ENCODE measurements around the gene RPS6KB1. TPM values are rescaled to one million over a fixed set of nuclear protein-coding genes. Genes with fewer than 3 reads are reported as not detected.
"Not testable (repeated sequence)": the region's sequence is repeated elsewhere in the genome, so short reads cannot be mapped to it uniquely, and the experiment has no call there.

RPS6KB1 gene
- 10 to 100 TPM; 37.7 to 40.2 (median 40.2) TPM for polyA plus RNA-seq (ENCODE audit: insufficient read length in 3 of 3)

- peak; percentile 97 to 99 (median 99) for DNase-seq (ENCODE audit: low read depth in 3 of 3, low spot score in 2 of 3)
These were observed at the start of gene RPS6KB1, which contains the start of gene TUBD1 for GRCh38 chr17:59892924-59893675. TSS of gene RPS6KB1 (plus strand) at chr17:59893121. CDS start at chr17:59893185, 64 bp downstream. TSS of gene TUBD1 (minus strand) at chr17:59892943. CDS start at chr17:59891002, 1,941 bp downstream.

GRCh38 chr17:59844884-59845594, 47.9 kb upstream of the RPS6KB1 start:
- DNase-seq (ENCODE audit: low read depth in 3 of 3, low spot score in 2 of 3), result no peak

GRCh38 chr17:59845595-59846393, 47.1 kb upstream of the RPS6KB1 start:
- DNase-seq (ENCODE audit: low read depth in 3 of 3, low spot score in 2 of 3), result no peak

- DNase-seq (ENCODE audit: low read depth in 3 of 3, low spot score in 2 of 3), result no peak
These were observed 46.3 kb upstream of the RPS6KB1 start for GRCh38 chr17:59846394-59847165.

- DNase-seq (ENCODE audit: low read depth in 3 of 3, low spot score in 2 of 3), result no peak
These were observed 44.6 kb upstream of the RPS6KB1 start for GRCh38 chr17:59848385-59848668.

GRCh38 chr17:59848778-59849177, 44.1 kb upstream of the RPS6KB1 start:
- no peak for DNase-seq (ENCODE audit: low read depth in 3 of 3, low spot score in 2 of 3)

GRCh38 chr17:59850311-59850710, 42.6 kb upstream of the RPS6KB1 start:
- DNase-seq (ENCODE audit: low read depth in 3 of 3, low spot score in 2 of 3), result not testable (repeated sequence)

GRCh38 chr17:59851439-59852375, 41.2 kb upstream of the RPS6KB1 start:
- no peak for DNase-seq (ENCODE audit: low read depth in 3 of 3, low spot score in 2 of 3)

GRCh38 chr17:59852847-59853167, 40.1 kb upstream of the RPS6KB1 start:
- not testable (repeated sequence) for DNase-seq (ENCODE audit: low read depth in 3 of 3, low spot score in 2 of 3)

GRCh38 chr17:59853168-59853918, 39.6 kb upstream of the RPS6KB1 start:
- DNase-seq (ENCODE audit: low read depth in 3 of 3, low spot score in 2 of 3), result no peak

GRCh38 chr17:59853919-59854729, 38.8 kb upstream of the RPS6KB1 start:
- DNase-seq (ENCODE audit: low read depth in 3 of 3, low spot score in 2 of 3), result not testable (repeated sequence)

GRCh38 chr17:59856859-59857794, 35.8 kb upstream of the RPS6KB1 start:
- DNase-seq (ENCODE audit: low read depth in 3 of 3, low spot score in 2 of 3), result no peak

GRCh38 chr17:59858167-59858816, 34.6 kb upstream of the RPS6KB1 start:
- no peak for DNase-seq (ENCODE audit: low read depth in 3 of 3, low spot score in 2 of 3)

- no peak for DNase-seq (ENCODE audit: low read depth in 3 of 3, low spot score in 2 of 3)
These were observed 34.0 kb upstream of the RPS6KB1 start for GRCh38 chr17:59858932-59859331.

- no peak for DNase-seq (ENCODE audit: low read depth in 3 of 3, low spot score in 2 of 3)
These were observed 33.4 kb upstream of the RPS6KB1 start for GRCh38 chr17:59859444-59860025.

GRCh38 chr17:59863616-59864015, 29.3 kb upstream of the RPS6KB1 start:
- no peak for DNase-seq (ENCODE audit: low read depth in 3 of 3, low spot score in 2 of 3)
